Panc1 (cell line): ENCODE results near the gene EIF4E1B.

ENCODE experiments used
- CTCF ChIP-seq: fragments of 450-650 bp; IDR thresholded peaks from 2 replicates; pipeline ENCODE4 v1.5.1; 2017; ENCODE audit warnings: mild to moderate bottlenecking
- REST ChIP-seq, 2 experiments: IDR thresholded peaks; 2 replicates each; pipeline ENCODE4 v1.6.1; 2011 to 2012; ENCODE audit warnings: low read depth in 2 of 2, control low read depth in 1 of 2, low read length in 1 of 2, mild to moderate bottlenecking in 1 of 2, moderate library complexity in 1 of 2; ENCODE audit not compliant: insufficient read depth in 1 of 2

- TF ChIP-seq CTCF (no peak), REST (IDR thresholded peaks at IDR 0.05; ENCODE audit: insufficient read depth in 1 of 2, low read depth in 2 of 2, low read length in 1 of 2) (no peak)
Observed at GRCh38 chr5:176625966-176626875, 4.3 kb upstream of the EIF4E1B start.
